NCI-H82 treated with DMSO at 0.1 percent for 48 hours (cell line): Measurements from ENCODE around the gene PRICKLE4.

Source experiments
- DNase-seq: peaks from one replicate; lab custom pipeline; 2025; ENCODE audit not compliant: unreplicated experiment; lab: John Stamatoyannopoulos, UW

Gene PRICKLE4

DNA sequence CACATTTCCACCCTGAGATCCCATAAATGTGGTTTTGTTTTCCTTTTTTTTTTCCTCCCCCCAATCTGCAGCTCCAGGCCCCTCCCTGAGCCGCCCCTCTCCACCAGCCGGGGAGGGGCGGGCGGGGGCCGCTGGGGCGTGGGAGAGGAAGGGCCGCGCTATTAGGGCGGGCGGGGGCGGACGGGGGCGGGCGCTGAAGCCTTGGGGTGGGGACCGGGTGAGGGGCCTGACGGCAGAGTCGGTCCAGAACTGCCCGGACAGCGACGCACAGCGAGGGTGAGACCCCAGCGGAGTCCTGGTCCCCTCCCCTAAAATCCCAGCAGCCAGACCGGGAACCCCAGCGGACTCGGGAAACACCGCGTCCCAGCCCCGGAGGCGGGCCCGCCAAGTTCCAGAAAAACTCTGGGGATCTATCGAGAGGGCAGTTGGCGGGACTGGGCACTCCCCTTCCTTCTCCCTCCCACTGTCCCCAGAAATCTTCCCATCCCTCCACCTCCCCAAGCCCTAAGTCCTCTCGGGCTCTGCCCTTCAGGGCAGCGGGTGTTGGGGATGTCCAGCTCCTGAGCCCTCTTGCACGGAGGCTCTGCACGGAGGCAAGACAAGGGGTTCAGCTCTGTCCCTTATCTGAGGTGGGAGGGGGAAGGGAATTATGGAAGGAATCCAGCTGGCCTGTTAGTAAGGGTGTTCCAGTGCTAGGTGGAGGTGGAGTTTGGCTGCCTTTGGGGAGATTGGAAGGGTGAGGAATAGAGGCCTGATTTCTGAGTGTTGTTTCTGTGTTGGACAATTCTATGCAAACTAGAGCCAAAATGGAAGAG, at the start of gene PRICKLE4:
PRICKLE4 (plus strand) TSS at position 232 of the 815 bp plus-strand sequence. CDS start 2,692 bp downstream, outside the sequence.
- no peak for DNase-seq

- DNase-seq = no peak
These were observed 49.0 kb upstream of the PRICKLE4 start for GRCh38 chr6:41731561-41732086.

DNA sequence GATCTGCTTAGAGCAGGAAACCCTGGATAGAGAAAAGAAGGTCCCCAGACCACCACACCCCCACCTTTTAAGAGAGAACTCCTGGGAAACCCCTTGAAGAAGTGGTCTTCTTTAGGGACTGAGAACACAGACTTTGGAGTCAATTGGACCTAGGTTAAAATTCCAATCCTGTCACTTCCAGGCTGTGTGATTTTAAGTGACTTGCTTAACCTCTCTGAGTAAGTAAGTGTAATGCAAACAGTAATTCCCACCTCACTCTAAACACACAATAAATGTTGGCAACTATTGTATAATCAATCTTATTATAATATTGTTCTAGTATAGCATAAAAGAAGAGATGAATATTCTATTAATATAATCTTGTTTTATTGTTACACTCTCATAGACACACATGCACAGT, 48.4 kb upstream of the PRICKLE4 start:
- no peak for DNase-seq

GRCh38 chr6:41732591-41733359, 47.8 kb upstream of the PRICKLE4 start:
- DNase-seq = no peak

- DNase-seq = no peak
These were observed 47.2 kb upstream of the PRICKLE4 start for GRCh38 chr6:41733360-41733706.

- peak; percentile 49 for DNase-seq
These were observed 46.6 kb upstream of the PRICKLE4 start for GRCh38 chr6:41733707-41734665.

GRCh38 chr6:41734666-41735426, 45.7 kb upstream of the PRICKLE4 start:
- DNase-seq = peak; percentile 21

DNA sequence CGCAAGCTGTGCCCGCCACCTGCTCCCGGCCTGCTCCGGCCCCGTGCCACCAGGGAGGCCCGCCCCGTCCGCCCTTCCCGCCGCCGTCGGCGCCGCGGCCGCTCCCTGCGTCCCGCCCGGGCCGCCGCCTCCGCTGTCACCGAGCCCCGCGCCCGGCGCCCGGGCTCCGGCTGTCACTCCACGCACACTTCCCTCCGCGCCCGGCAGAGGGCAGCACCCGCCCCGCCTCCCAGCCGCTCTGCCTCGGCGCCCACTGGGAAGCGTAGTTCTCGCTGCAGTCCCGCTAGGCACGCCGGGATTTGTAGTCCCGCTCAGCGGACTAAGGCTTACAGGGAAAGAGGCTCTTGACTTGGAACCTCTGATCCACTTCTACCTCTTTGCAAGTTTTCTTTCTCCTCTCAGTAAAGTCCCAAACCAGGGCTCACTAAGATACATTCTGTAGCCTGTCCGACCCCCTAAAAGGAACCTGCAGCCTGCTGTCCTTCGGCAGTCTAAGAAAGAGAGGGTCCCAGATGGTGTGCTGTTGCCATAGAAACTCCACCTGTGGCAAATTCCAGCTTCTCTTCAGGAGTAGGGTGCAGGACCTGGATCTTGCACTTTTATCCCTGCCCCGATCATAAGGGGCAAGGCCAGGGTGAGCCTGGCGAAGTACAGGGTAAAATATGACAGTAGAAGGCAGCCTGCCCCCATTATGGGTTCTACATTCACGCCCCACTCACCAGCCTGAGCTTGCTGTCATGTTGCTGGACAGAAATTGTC, 45.0 kb upstream of the PRICKLE4 start, which contains the start of gene TFEB:
TFEB (minus strand) TSS at position 182 of the 759 bp plus-strand sequence. CDS start 44,395 bp downstream, outside the sequence.
- peak; percentile 51 for DNase-seq

DNA sequence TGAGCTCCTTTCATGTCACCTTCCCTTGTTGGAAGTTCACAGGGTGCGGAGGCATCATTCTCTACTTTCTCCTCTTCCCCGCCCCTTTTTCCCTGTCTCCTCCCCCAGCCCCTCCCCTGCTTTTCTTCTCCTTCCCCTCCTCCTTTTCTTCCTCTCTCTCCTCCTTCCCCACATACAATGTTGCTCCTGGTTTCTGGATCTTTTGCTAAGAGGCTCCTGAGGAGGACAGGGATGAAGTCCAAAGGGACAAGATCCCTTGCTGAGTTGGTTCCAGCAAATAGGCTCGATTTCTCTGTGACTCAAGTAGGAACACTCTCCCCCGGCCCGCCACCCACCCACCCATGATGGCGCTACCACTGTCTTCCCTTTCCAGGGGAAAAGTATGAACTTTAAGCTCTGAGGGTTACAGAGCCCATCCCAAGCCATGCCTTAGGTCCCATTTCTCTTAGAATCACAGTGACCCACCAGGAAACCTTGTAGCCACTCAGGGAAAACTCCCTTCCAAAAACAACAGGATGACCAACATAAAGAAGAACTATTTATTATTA, 44.3 kb upstream of the PRICKLE4 start:
- no peak for DNase-seq

DNA sequence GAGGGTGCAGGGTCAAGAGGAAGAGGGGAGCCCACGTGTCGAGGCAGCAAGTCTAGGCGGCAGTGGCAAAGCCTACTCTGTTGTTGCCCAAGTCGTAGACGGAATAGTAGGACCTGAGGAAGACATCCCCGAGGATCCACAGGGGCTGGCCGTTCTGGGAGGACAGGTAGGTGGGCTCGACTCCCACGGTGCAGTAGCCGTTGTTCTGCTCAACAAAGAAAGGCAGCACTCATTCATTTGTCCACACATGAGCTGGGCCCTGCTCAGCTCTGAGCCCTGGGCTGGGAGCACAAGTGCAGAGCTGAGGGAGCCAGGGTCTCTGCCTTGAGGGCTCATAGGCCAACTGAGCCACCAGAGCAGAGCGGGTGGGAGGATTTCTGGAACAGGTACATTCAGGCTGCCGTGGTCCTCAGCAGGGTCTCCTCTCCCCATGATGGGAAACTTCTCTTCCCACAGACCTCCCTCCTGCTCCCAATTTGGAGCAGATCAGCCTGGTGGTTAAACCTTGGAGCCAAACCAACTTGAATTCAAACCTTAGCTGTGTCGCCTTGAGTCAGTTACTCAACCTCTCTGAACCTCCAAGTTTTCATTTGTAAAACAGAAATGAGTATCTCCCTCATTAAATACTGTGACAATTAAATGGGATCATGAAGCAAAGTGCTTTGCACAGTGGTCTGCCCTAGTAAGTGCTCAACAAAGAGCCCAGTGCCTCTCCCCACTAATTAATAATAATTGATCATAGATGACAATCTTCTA, 43.6 kb upstream of the PRICKLE4 start:
- DNase-seq = no peak

- DNase-seq = no peak
These were observed 42.9 kb upstream of the PRICKLE4 start for GRCh38 chr6:41737591-41738130.

- DNase-seq = no peak
These were observed 41.5 kb upstream of the PRICKLE4 start for GRCh38 chr6:41739041-41739440.

DNA sequence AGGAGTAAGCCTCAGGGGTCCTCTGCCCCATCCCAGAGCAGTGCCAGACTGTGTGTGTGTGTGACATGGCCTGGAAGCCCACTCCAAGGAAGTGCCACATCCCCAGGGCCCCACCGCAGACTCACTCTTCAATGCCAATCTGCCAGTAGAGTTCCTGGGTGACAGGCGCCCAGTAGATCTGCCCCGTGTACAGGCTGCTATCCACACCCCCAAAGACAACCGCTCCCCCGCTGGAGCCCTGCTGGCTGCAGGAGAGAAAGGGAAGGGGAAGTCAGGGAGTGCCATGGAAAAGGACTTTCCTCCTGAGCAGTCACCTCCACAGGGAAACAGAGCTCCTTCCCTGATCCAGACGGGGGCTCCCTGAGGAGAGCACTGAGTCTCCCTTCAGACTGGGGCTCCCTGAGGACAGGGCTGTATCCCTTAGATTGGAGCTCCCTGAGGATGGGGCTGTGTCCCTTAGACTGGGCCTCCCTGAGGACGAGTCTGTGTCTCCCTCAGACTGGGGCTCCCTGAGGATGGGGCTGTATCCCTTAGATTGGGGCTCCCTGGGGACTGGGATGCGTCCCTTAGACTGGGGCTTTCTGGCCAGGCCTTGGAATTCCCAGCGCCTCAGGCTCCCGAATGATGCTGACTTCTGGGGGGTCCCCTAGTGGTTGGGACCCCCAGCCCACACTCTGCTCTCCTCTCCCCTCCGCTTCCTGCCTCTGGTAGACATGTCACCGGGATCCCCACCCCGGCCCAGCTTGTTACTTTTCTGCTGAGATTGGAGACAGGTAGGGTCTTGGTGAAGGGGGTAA, 40.0 kb upstream of the PRICKLE4 start:
- DNase-seq = no peak

GRCh38 chr6:41741625-41742490, 38.7 kb upstream of the PRICKLE4 start:
- no peak for DNase-seq

- no peak for DNase-seq
These were observed 37.0 kb upstream of the PRICKLE4 start for GRCh38 chr6:41743406-41744235.
